ENCODE measurements around the gene ATG16L2. TPM values are rescaled to one million over a fixed set of nuclear protein-coding genes. Genes with fewer than 3 reads are reported as not detected.

Gene ATG16L2
- total RNA-seq, 3 donors from 2014 or later (not counting 1 experiment from before 2014, with no cell fraction given): 172 to 190 (median 179) TPM

DNA sequence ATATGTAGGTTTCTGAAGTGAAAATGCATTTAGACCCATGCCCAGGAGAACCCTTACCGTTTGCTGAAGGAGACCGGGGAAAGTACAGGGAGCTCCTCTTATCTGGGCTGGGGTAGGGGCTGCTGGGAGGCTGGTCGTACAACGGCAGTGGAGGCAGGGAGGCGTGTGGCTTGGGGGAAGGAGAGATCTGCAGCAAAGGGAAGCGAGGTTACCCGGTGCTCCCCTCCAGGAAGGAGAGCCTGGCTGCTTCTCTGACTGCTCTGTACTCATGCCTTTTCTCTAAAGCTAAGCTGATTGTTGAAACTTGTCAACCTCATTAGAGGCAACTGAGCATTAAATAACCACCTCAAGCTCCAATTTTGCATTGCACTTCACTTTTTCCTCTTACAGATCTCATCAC is 27.2 kb downstream of the ATG16L2 start:
- H3K4me3 Mint-ChIP-seq: no peak overlapping the region
- H3K27me3 Mint-ChIP-seq (ENCODE audit: low read depth in 2 of 2): no peaks in the 10 kb centered on the region
- intact Hi-C loops (cut with micrococcal nuclease): loop anchor here (10.0 kb wide), 1 partner anchor 257 kb away; no protein-coding TSS in a partner anchor
- ATAC-seq (no peak), DNase-seq (no peak)
- 97% methylated on average over 7 of the region's 7 CpGs for WGBS (ENCODE audit: insufficient coverage)
- H3K4me1 Mint-ChIP-seq: no peaks in the 10 kb centered on the region
- Histone ChIP-seq H3K27me3 (ENCODE audit: control insufficient read depth, insufficient read depth, low read length) (no peaks in the 10 kb centered on the region), H3K4me1 (ENCODE audit: control insufficient read depth, insufficient read depth, low read length) (no peaks in the 10 kb centered on the region), H3K36me3 (ENCODE audit: control insufficient read depth, insufficient read depth, low read length) (peaks cover 41% of the 10 kb centered on the region), H3K9me3 (ENCODE audit: control insufficient read depth, insufficient read depth, low read length) (no peaks in the 10 kb centered on the region), H3K27ac (ENCODE audit: low read length) (no peak overlapping the region), H3K4me3 (ENCODE audit: low read length) (no peak overlapping the region)
- no peaks in the 10 kb centered on the region for H3K36me3 Mint-ChIP-seq
- H3K27ac Mint-ChIP-seq: no peak overlapping the region
- no peaks in the 10 kb centered on the region for H3K9me3 Mint-ChIP-seq
- TF ChIP-seq, protein P1, sequence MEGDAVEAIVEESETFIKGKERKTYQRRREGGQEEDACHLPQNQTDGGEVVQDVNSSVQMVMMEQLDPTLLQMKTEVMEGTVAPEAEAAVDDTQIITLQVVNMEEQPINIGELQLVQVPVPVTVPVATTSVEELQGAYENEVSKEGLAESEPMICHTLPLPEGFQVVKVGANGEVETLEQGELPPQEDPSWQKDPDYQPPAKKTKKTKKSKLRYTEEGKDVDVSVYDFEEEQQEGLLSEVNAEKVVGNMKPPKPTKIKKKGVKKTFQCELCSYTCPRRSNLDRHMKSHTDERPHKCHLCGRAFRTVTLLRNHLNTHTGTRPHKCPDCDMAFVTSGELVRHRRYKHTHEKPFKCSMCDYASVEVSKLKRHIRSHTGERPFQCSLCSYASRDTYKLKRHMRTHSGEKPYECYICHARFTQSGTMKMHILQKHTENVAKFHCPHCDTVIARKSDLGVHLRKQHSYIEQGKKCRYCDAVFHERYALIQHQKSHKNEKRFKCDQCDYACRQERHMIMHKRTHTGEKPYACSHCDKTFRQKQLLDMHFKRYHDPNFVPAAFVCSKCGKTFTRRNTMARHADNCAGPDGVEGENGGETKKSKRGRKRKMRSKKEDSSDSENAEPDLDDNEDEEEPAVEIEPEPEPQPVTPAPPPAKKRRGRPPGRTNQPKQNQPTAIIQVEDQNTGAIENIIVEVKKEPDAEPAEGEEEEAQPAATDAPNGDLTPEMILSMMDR (IDR thresholded peaks at IDR 0.05): no peak

- TF ChIP-seq, protein P1 (IDR thresholded peaks at IDR 0.05): no peak
- Mint-ChIP-seq H3K4me3 (no peak overlapping the region), H3K27me3 (ENCODE audit: low read depth in 2 of 2) (no peaks in the 10 kb centered on the region), H3K27ac (no peak overlapping the region), H3K4me1 (no peaks in the 10 kb centered on the region), H3K9me3 (no peaks in the 10 kb centered on the region), H3K36me3 (no peaks in the 10 kb centered on the region)
- no peaks in the 10 kb centered on the region for H3K9me3 ChIP-seq (ENCODE audit: control insufficient read depth, insufficient read depth, low read length)
- 93% methylated on average over 5 of the region's 5 CpGs for WGBS (ENCODE audit: insufficient coverage)
- peaks cover 41% of the 10 kb centered on the region for H3K36me3 ChIP-seq (ENCODE audit: control insufficient read depth, insufficient read depth, low read length)
- DNase-seq: no peak
- H3K4me3 ChIP-seq (ENCODE audit: low read length): no peak overlapping the region
- H3K27me3 ChIP-seq (ENCODE audit: control insufficient read depth, insufficient read depth, low read length): no peaks in the 10 kb centered on the region
- no peak for ATAC-seq
- no peaks in the 10 kb centered on the region for H3K4me1 ChIP-seq (ENCODE audit: control insufficient read depth, insufficient read depth, low read length)
- intact Hi-C loops (cut with micrococcal nuclease): loop anchor here (10.0 kb wide), 1 partner anchor 257 kb away; no protein-coding TSS in a partner anchor
- no peak overlapping the region for H3K27ac ChIP-seq (ENCODE audit: low read length)
Observed at GRCh38 chr11:72842126-72842525, 27.9 kb downstream of the ATG16L2 start.

DNA sequence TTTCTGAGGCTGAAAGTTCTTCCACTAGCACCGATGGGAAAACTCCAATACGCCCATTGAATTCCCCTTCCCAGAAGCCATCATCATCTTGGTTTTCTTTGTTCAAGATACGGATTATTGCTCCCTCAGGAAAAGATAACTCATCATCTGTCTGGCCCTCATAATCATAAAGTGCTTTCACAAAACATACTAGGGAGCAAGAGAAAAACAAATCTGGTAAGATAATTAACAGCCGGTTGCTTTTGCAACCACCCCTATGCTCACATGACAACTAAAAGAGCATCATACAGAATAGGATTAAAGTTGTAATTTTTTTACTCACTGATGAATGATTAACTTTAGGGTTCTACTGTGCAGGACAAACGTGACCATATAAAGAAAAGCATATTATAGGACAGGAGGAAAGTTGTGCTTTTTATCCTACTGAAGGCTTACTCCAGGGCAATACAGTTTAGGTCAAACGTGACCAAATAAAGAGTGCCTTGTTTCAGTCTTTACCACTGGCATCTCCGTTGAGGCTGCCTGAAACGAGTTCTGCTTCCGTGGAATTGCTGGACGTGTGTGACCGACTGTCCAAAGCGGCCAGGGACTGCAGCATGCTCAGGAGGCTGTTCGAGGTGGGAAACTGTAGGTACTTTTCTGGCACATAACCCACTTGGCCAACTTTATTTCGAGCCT is 28.6 kb downstream of the ATG16L2 start:
- intact Hi-C loops (cut with micrococcal nuclease): loop anchor here (10.0 kb wide), 1 partner anchor 258 kb away; no protein-coding TSS in a partner anchor
- no peaks in the 10 kb centered on the region for H3K4me1 Mint-ChIP-seq
- Histone ChIP-seq H3K9me3 (ENCODE audit: control insufficient read depth, insufficient read depth, low read length) (no peaks in the 10 kb centered on the region), H3K27ac (ENCODE audit: low read length) (no peak overlapping the region), H3K4me1 (ENCODE audit: control insufficient read depth, insufficient read depth, low read length) (no peaks in the 10 kb centered on the region), H3K27me3 (ENCODE audit: control insufficient read depth, insufficient read depth, low read length) (no peaks in the 10 kb centered on the region), H3K36me3 (ENCODE audit: control insufficient read depth, insufficient read depth, low read length) (peaks cover 41% of the 10 kb centered on the region), H3K4me3 (ENCODE audit: low read length) (no peak overlapping the region)
- no peak overlapping the region for H3K4me3 Mint-ChIP-seq
- H3K27ac Mint-ChIP-seq: no peak overlapping the region
- H3K9me3 Mint-ChIP-seq: no peaks in the 10 kb centered on the region
- ATAC-seq: no peak
- DNase-seq: no peak
- WGBS (ENCODE audit: insufficient coverage): 98% methylated on average over 13 of the region's 14 CpGs
- TF ChIP-seq, protein P1 (IDR thresholded peaks at IDR 0.05): no peak
- no peaks in the 10 kb centered on the region for H3K36me3 Mint-ChIP-seq
- no peaks in the 10 kb centered on the region for H3K27me3 Mint-ChIP-seq (ENCODE audit: low read depth in 2 of 2)

All from natural killer cell (primary cell).